SU-DHL-6 (cell line): ENCODE results near the gene SLC25A34.

Experiments
- H2AFZ ChIP-seq: fragments of 200-600 bp; sonication (generic); 2 replicates; pipeline ENCODE4 v1.6.1; 2014; ENCODE audit warnings: low read depth, mild to moderate bottlenecking, moderate library complexity, mixed read lengths, antibody characterized with exemption, low read length; ENCODE audit not compliant: severe bottlenecking
- H3F3A ChIP-seq: fragments of 200-600 bp; shearing (Covaris generic); 2 replicates; pipeline ENCODE4 v1.6.0; 2016; ENCODE audit warnings: antibody characterized with exemption, mild to moderate bottlenecking; ENCODE audit not compliant: insufficient read depth
- H3K27ac ChIP-seq: fragments of 200-600 bp; sonication (generic); 2 replicates; pipeline ENCODE4 v1.5.1; 2016; ENCODE audit warnings: low read depth, mild to moderate bottlenecking, low read length, moderate library complexity, mixed read lengths
- H3K27me3 ChIP-seq: fragments of 200-600 bp; sonication (generic), shearing (Covaris generic); 2 replicates; pipeline ENCODE4 v1.6.0; 2014; ENCODE audit warnings: mild to moderate bottlenecking, low read length
- H3K36me3 ChIP-seq: fragments of 200-600 bp; sonication (generic); 2 replicates; pipeline ENCODE4 v1.6.1; 2014; ENCODE audit warnings: mild to moderate bottlenecking, low read length, mixed read lengths
- H3K4me2 ChIP-seq: fragments of 300-600, 200-600 bp; shearing (Covaris generic), sonication (generic); 2 replicates; pipeline ENCODE4 v1.6.0; 2014; ENCODE audit warnings: low read length, low read depth, mild to moderate bottlenecking; ENCODE audit not compliant: poor library complexity, severe bottlenecking
- H3K4me3 ChIP-seq: fragments of 200-600 bp; sonication (generic); 2 replicates; pipeline ENCODE4 v1.5.1; 2014; ENCODE audit warnings: antibody characterized with exemption, low read length, mild to moderate bottlenecking, mixed read lengths; ENCODE audit not compliant: insufficient read depth, poor library complexity, severe bottlenecking
- H3K79me2 ChIP-seq: fragments of 200-600 bp; sonication (generic); 2 replicates; pipeline ENCODE4 v1.6.1; 2014; ENCODE audit warnings: mild to moderate bottlenecking, low read length, moderate library complexity; ENCODE audit not compliant: insufficient read depth
- H3K9ac ChIP-seq: fragments of 200-600 bp; sonication (generic); 2 replicates; pipeline ENCODE4 v1.7.0; 2014; ENCODE audit warnings: mild to moderate bottlenecking, low read length
- H3K9me2 ChIP-seq: fragments of 200-600 bp; sonication (generic); replicated peaks from 2 replicates; pipeline ENCODE4 v1.6.1; 2014; ENCODE audit warnings: low read length; ENCODE audit not compliant: insufficient read depth
- H3K9me3 ChIP-seq: fragments of 200-600 bp; sonication (generic); 2 replicates; pipeline ENCODE4 v1.6.1; 2014; ENCODE audit warnings: low read length, mixed read lengths; ENCODE audit not compliant: insufficient read depth
- H4K20me1 ChIP-seq: fragments of 200-600 bp; sonication (generic); 2 replicates; pipeline ENCODE4 v1.6.1; 2014; ENCODE audit warnings: low read depth, mild to moderate bottlenecking, antibody characterized with exemption, low read length, moderate library complexity, mixed read lengths
- CTCF ChIP-seq: fragments of 200-600 bp; sonication (generic); IDR thresholded peaks from one replicate; pipeline ENCODE4 v1.5.1; 2017; ENCODE audit warnings: antibody characterized with exemption, mild to moderate bottlenecking, low read length, moderate library complexity; ENCODE audit not compliant: insufficient read depth, poor library complexity, severe bottlenecking
- EZH2phosphoT487 ChIP-seq: fragments of 200-600 bp; sonication (generic), shearing (Covaris generic); conservative IDR thresholded peaks from 2 replicates; pipeline ENCODE4 v1.6.1; 2018; ENCODE audit warnings: mild to moderate bottlenecking, antibody characterized with exemption, low read length, moderate library complexity, mixed read lengths

SLC25A34 gene

GRCh38 chr1:15722411-15722810, 13.6 kb upstream of the SLC25A34 start:
- Histone ChIP-seq H3K9ac (no peak overlapping the region), H2AFZ (no peak overlapping the region), H3K27me3 (no peaks in the 10 kb centered on the region), H3K4me2 (no peak overlapping the region), H4K20me1 (no peaks in the 10 kb centered on the region), H3K79me2 (no peaks in the 10 kb centered on the region), H3K27ac (no peak overlapping the region), H3K36me3 (no peaks in the 10 kb centered on the region), H3K4me3 (no peak overlapping the region), H3K9me2 (no peaks in the 10 kb centered on the region), H3F3A (no peaks in the 10 kb centered on the region), H3K9me3 (no peaks in the 10 kb centered on the region)
- no peak for TF ChIP-seq CTCF
- no peak for TF ChIP-seq EZH2phosphoT487

GRCh38 chr1:15722836-15723532, 13.1 kb upstream of the SLC25A34 start:
- TF ChIP-seq EZH2phosphoT487 (no peak), CTCF (no peak)
- no peak overlapping the region for H3K27ac ChIP-seq
- no peaks in the 10 kb centered on the region for H3K27me3 ChIP-seq
- H4K20me1 ChIP-seq = no peaks in the 10 kb centered on the region
- no peaks in the 10 kb centered on the region for H3K79me2 ChIP-seq
- no peak overlapping the region for H2AFZ ChIP-seq
- H3K9me2 ChIP-seq = no peaks in the 10 kb centered on the region
- no peak overlapping the region for H3K4me2 ChIP-seq
- no peaks in the 10 kb centered on the region for H3K9me3 ChIP-seq
- no peak overlapping the region for H3K9ac ChIP-seq
- H3K4me3 ChIP-seq = no peak overlapping the region
- H3F3A ChIP-seq = no peaks in the 10 kb centered on the region
- H3K36me3 ChIP-seq = no peaks in the 10 kb centered on the region

GRCh38 chr1:15723631-15724246, 12.3 kb upstream of the SLC25A34 start:
- TF ChIP-seq CTCF (no peak), EZH2phosphoT487 (no peak)
- Histone ChIP-seq H4K20me1 (no peaks in the 10 kb centered on the region), H3K4me3 (no peak overlapping the region), H3F3A (no peaks in the 10 kb centered on the region), H3K9ac (no peak overlapping the region), H3K27me3 (no peaks in the 10 kb centered on the region), H3K9me2 (no peaks in the 10 kb centered on the region), H3K9me3 (no peaks in the 10 kb centered on the region), H3K79me2 (no peaks in the 10 kb centered on the region), H3K36me3 (no peaks in the 10 kb centered on the region), H3K27ac (no peak overlapping the region), H2AFZ (no peak overlapping the region), H3K4me2 (no peak overlapping the region)
